Natural killer cell (primary cell): ENCODE data around the gene MEIOC. TPM values are rescaled to one million over a fixed set of nuclear protein-coding genes. Genes with fewer than 3 reads are reported as not detected.

Experiments used
- ATAC-seq, 3 donors: fragments of 150-1000 bp in 2 of 3; fragments of 200-7000 bp in 1 of 3; cut with Tn5 transposase; 1 replicate in 1 of 3; 2 replicates in 2 of 3; pipeline ENCODE4 v1.10.0; 2021; ENCODE audit warnings: mild to moderate bottlenecking in 2 of 3, moderate library complexity in 2 of 3
- DNase-seq, 2 donors: peaks; one replicate each; pipeline versions ENCODE4 v3.0.0 to v3.0.0-alpha.2; 2013 to 2021; ENCODE audit warnings: mixed read lengths in 1 of 2
- H3K27ac ChIP-seq: one replicate; pipeline ENCODE4 v1.5.1; 2013; ENCODE audit warnings: mild to moderate bottlenecking, low read length
- H3K27me3 ChIP-seq: one replicate; pipeline ENCODE4 v1.6.1; 2013; ENCODE audit warnings: low read length; ENCODE audit not compliant: control insufficient read depth, insufficient read depth
- H3K36me3 ChIP-seq: one replicate; pipeline ENCODE4 v1.6.1; 2013; ENCODE audit warnings: low read length; ENCODE audit not compliant: control insufficient read depth, insufficient read depth
- H3K4me1 ChIP-seq: one replicate; pipeline ENCODE4 v1.6.1; 2013; ENCODE audit warnings: low read length; ENCODE audit not compliant: control insufficient read depth, insufficient read depth
- H3K4me3 ChIP-seq: one replicate; pipeline ENCODE4 v1.5.1; 2013; ENCODE audit warnings: low read length
- H3K9me3 ChIP-seq: one replicate; pipeline ENCODE4 v1.6.1; 2013; ENCODE audit warnings: low read length; ENCODE audit not compliant: control insufficient read depth, insufficient read depth
- H3K27ac Mint-ChIP-seq, 2 donors: one replicate each; pipeline ENCODE4 v1.8.0; 2022; ENCODE audit warnings: mild to moderate bottlenecking in 2 of 2, mixed read lengths in 2 of 2, moderate library complexity in 1 of 2
- H3K27me3 Mint-ChIP-seq, 2 donors: one replicate each; pipeline ENCODE4 v1.8.0; 2022; ENCODE audit warnings: low read depth in 2 of 2, mixed read lengths in 2 of 2
- H3K36me3 Mint-ChIP-seq: one replicate; pipeline ENCODE4 v1.8.0; 2022; ENCODE audit warnings: mixed read lengths
- H3K4me1 Mint-ChIP-seq, 2 donors: one replicate each; pipeline ENCODE4 v1.8.0; 2022; ENCODE audit warnings: mixed read lengths in 2 of 2
- H3K4me3 Mint-ChIP-seq: one replicate; pipeline ENCODE4 v1.8.0; 2022; ENCODE audit warnings: mild to moderate bottlenecking, moderate library complexity, mixed read lengths
- H3K9me3 Mint-ChIP-seq, 2 donors: one replicate each; pipeline ENCODE4 v1.8.0; 2022; ENCODE audit warnings: mixed read lengths in 2 of 2
- WGBS: methylation state at CpG from one replicate; pipeline ENCODE4 v1.1.7; 2013; ENCODE audit warnings: missing lambda C conversion rate; ENCODE audit not compliant: insufficient coverage; 5-methylcytosine and 5-hydroxymethylcytosine counted together
- intact Hi-C: fragments of 100-400 bp; cut with micrococcal nuclease; formaldehyde crosslinking; loops from one replicate; pipeline ENCODE4 v1.14.2; 2022
- total RNA-seq, 4 donors: library from RNA; stranded (reverse); fragments of 120-200 nt in 1 of 4; gene quantifications; one replicate each; pipeline versions ENCODE4 v1.2.3 to v1.2.4, GENCODE V29; 2013 to 2022
- TF ChIP-seq, protein P1 (sequence below): fragments of 200-600 bp; IDR thresholded peaks from one replicate; pipeline ENCODE4 v1.8.0; 2022; ENCODE audit warnings: antibody characterized with exemption

Gene MEIOC
- total RNA-seq, 3 donors from 2014 or later (not counting 1 experiment from before 2014, with no cell fraction given): not detected

DNA sequence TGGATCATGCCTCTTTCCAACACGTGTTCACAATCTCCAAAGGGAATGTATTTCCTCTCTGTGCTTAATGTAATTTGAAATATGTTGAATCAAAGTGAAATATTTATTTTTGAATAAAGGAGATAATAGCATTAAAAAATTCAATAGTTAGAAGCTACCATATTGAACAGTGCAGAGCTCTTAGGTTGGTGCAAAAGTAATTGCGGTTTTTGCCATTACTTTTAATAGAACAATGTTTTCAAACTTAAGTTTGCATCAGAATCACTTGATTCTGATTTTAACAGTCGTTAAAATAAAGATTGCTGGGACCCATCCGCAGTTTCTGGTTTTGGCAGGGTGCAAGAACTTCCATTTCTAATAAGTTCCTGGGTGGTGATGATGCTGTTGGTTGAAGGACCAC lies 10.0 kb upstream of the MEIOC start:
- DNase-seq: no peak
- WGBS: 90% methylated on average over 3 of the region's 4 CpGs
- no peak overlapping the region for H3K4me3 Mint-ChIP-seq

DNA sequence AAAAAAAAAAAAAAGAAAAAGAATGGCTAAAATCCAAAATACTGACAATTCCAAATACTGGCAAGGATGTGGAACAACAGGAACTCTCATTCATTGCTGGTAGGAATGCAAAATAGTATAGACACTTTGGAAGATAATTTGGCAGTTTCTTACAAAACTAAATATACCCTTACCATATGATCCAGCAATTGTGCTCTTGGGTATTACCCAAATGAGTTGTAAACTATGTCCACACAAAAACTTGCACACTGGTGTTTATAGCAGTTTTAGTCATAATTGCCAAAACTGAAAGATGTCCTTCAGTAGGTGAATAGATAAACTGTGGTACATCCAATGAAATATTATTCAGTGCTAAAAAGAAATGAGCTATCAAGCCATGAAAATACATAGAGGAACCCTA lies 8.5 kb upstream of the MEIOC start:
- DNase-seq (no peak), ATAC-seq (no peak)
- Histone ChIP-seq H3K27me3 (no peaks in the 10 kb centered on the region), H3K4me1 (no peaks in the 10 kb centered on the region), H3K4me3 (no peak overlapping the region), H3K9me3 (no peaks in the 10 kb centered on the region), H3K36me3 (no peaks in the 10 kb centered on the region), H3K27ac (no peak overlapping the region)
- TF ChIP-seq, protein P1, sequence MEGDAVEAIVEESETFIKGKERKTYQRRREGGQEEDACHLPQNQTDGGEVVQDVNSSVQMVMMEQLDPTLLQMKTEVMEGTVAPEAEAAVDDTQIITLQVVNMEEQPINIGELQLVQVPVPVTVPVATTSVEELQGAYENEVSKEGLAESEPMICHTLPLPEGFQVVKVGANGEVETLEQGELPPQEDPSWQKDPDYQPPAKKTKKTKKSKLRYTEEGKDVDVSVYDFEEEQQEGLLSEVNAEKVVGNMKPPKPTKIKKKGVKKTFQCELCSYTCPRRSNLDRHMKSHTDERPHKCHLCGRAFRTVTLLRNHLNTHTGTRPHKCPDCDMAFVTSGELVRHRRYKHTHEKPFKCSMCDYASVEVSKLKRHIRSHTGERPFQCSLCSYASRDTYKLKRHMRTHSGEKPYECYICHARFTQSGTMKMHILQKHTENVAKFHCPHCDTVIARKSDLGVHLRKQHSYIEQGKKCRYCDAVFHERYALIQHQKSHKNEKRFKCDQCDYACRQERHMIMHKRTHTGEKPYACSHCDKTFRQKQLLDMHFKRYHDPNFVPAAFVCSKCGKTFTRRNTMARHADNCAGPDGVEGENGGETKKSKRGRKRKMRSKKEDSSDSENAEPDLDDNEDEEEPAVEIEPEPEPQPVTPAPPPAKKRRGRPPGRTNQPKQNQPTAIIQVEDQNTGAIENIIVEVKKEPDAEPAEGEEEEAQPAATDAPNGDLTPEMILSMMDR: no peak
- no peaks in the 10 kb centered on the region for H3K4me1 Mint-ChIP-seq
- intact Hi-C loops: no loop called here
- H3K36me3 Mint-ChIP-seq: no peaks in the 10 kb centered on the region
- no peak overlapping the region for H3K27ac Mint-ChIP-seq
- H3K4me3 Mint-ChIP-seq: no peak overlapping the region
- no peaks in the 10 kb centered on the region for H3K9me3 Mint-ChIP-seq
- peaks cover 13 to 38% of the 10 kb centered on the region in 2 donors for H3K27me3 Mint-ChIP-seq

More for the DNA sequence above, 10.0 kb upstream of the MEIOC start:
- Histone ChIP-seq H3K36me3 (no peaks in the 10 kb centered on the region), H3K9me3 (no peaks in the 10 kb centered on the region), H3K4me1 (no peaks in the 10 kb centered on the region), H3K27ac (no peak overlapping the region), H3K4me3 (no peak overlapping the region), H3K27me3 (no peaks in the 10 kb centered on the region)
- Mint-ChIP-seq H3K36me3 (no peaks in the 10 kb centered on the region), H3K9me3 (no peaks in the 10 kb centered on the region), H3K27ac (no peak overlapping the region), H3K4me1 (no peaks in the 10 kb centered on the region), H3K27me3 (peaks cover 9 to 38% of the 10 kb centered on the region in 2 donors)
- no peak for ATAC-seq
- TF ChIP-seq, protein P1: no peak
- intact Hi-C loops: no loop called here

GRCh38 chr17:44648963-44649362 lies 7.3 kb upstream of the MEIOC start:
- TF ChIP-seq, protein P1: no peak
- H3K27ac Mint-ChIP-seq: no peak overlapping the region
- no peaks in the 10 kb centered on the region for H3K9me3 Mint-ChIP-seq
- DNase-seq (no peak), ATAC-seq (no peak)
- no peak overlapping the region for H3K4me3 Mint-ChIP-seq
- intact Hi-C loops: no loop called here
- Histone ChIP-seq H3K27me3 (no peaks in the 10 kb centered on the region), H3K4me3 (no peak overlapping the region), H3K4me1 (no peaks in the 10 kb centered on the region), H3K27ac (no peak overlapping the region), H3K36me3 (no peaks in the 10 kb centered on the region), H3K9me3 (no peaks in the 10 kb centered on the region)
- no peaks in the 10 kb centered on the region for H3K36me3 Mint-ChIP-seq
- WGBS: 63% methylated on average over 2 of the region's 2 CpGs
- H3K4me1 Mint-ChIP-seq: no peaks in the 10 kb centered on the region
- H3K27me3 Mint-ChIP-seq: peaks cover 15 to 34% of the 10 kb centered on the region in 2 donors

- no peak overlapping the region for H3K4me3 ChIP-seq
- peaks cover 11% of the 10 kb centered on the region for H3K27me3 ChIP-seq
- ATAC-seq (no peak), DNase-seq (no peak)
- 79% methylated on average over 5 of the region's 5 CpGs for WGBS
- no peaks in the 10 kb centered on the region for H3K36me3 ChIP-seq
- no peaks in the 10 kb centered on the region for H3K36me3 Mint-ChIP-seq
- no peaks in the 10 kb centered on the region for H3K4me1 Mint-ChIP-seq
- H3K9me3 Mint-ChIP-seq: no peaks in the 10 kb centered on the region
- no peak overlapping the region for H3K27ac ChIP-seq
- peaks cover 24 to 36% of the 10 kb centered on the region in 2 donors for H3K27me3 Mint-ChIP-seq
- H3K9me3 ChIP-seq: no peaks in the 10 kb centered on the region
- TF ChIP-seq, protein P1: no peak
- intact Hi-C loops: no loop called here
- no peak overlapping the region for H3K4me3 Mint-ChIP-seq
- H3K27ac Mint-ChIP-seq: no peak overlapping the region
- H3K4me1 ChIP-seq: peaks cover 4% of the 10 kb centered on the region
Measured at GRCh38 chr17:44651228-44651627, 5.0 kb upstream of the MEIOC start.
